Spleen (tissue), 13 donors: ENCODE measurements around the gene STX4. TPM values are rescaled to one million over a fixed set of nuclear protein-coding genes. Genes with fewer than 3 reads are reported as not detected.

Experiments
- DNase-seq: peaks from one replicate; pipeline ENCODE4 v3.0.0-alpha.2; 2020
- H3K27ac ChIP-seq, 8 donors: fragments of 200-600 bp; sonication (generic) in 7 of 8; 1 replicate in 4 of 8; 2 replicates in 4 of 8; pipeline versions ENCODE4 v1.5.0 to v1.8.0; 2016 to 2021; ENCODE audit warnings: inconsistent platforms in 4 of 8, mild to moderate bottlenecking in 4 of 8, moderate library complexity in 1 of 8
- H3K27me3 ChIP-seq, 7 donors: fragments of 200-600 bp; sonication (generic) in 6 of 7; replicated peaks in 1 of 7; 1 replicate in 4 of 7; 2 replicates in 3 of 7; pipeline versions ENCODE4 v1.5.0 to v1.8.0; 2016 to 2021; ENCODE audit warnings: inconsistent platforms in 3 of 7, mild to moderate bottlenecking in 1 of 7
- H3K36me3 ChIP-seq, 6 donors: fragments of 200-600 bp; sonication (generic) in 5 of 6; 1 replicate in 4 of 6; 2 replicates in 2 of 6; pipeline versions ENCODE4 v1.5.0 to v1.8.0; 2016 to 2021; ENCODE audit warnings: inconsistent platforms in 2 of 6
- H3K4me1 ChIP-seq, 6 donors: fragments of 200-600 bp; sonication (generic) in 5 of 6; 1 replicate in 3 of 6; 2 replicates in 3 of 6; pipeline versions ENCODE4 v1.5.0 to v1.8.0; 2016 to 2021; ENCODE audit warnings: inconsistent platforms in 3 of 6
- H3K4me3 ChIP-seq, 8 donors: fragments of 200-600 bp; sonication (generic) in 7 of 8; 1 replicate in 4 of 8; 2 replicates in 4 of 8; pipeline versions ENCODE4 v1.5.0 to v1.8.0; 2016 to 2021; ENCODE audit warnings: inconsistent platforms in 4 of 8, mild to moderate bottlenecking in 4 of 8, moderate library complexity in 2 of 8
- H3K9me3 ChIP-seq, 8 donors: fragments of 200-600 bp; sonication (generic) in 7 of 8; 1 replicate in 4 of 8; 2 replicates in 4 of 8; pipeline versions ENCODE4 v1.5.0 to v1.8.0; 2016 to 2021; ENCODE audit warnings: inconsistent platforms in 4 of 8
- POLR2A ChIP-seq, 3 donors: fragments of 450-650 bp; IDR thresholded peaks; one replicate each; pipeline ENCODE4 v1.5.1; 2017; ENCODE audit warnings: antibody characterized with exemption in 3 of 3, mild to moderate bottlenecking in 1 of 3
- POLR2AphosphoS5 ChIP-seq, 3 donors: sonication (generic); formaldehyde crosslinking; IDR thresholded peaks; one replicate each; pipeline ENCODE4 v1.5.1; 2017; ENCODE audit warnings: antibody characterized with exemption in 3 of 3
- WGBS, 5 donors: extraction: QIAGEN DNeasy Blood & Tissue Kit in 3 of 5; methylation state at CpG; one replicate each; pipeline versions ENCODE4 v1.1.5 to v1.1.7; 2013 to 2018; 5-methylcytosine and 5-hydroxymethylcytosine counted together
- intact Hi-C: fragments of 100-400 bp; cut with DNase I; formaldehyde crosslinking; loops from one replicate; pipeline ENCODE4 v1.15.0; 2023; ENCODE audit warnings: low total_unique reads
- long read RNA-seq, 2 donors: transcript quantifications; one replicate each; lab custom pipeline, GENCODE V29; 2026
- polyA plus RNA-seq, 3 donors: library from polyadenylated mRNA; stranded (reverse); fragments of 200-250 nt; gene quantifications; one replicate each; pipeline ENCODE4 v1.2.1, GENCODE V29; 2013
- total RNA-seq, 7 donors: library from RNA; depleted of rRNA in 3 of 7; stranded (reverse); fragments of >200 nt in 3 of 7; fragmentation: NEBNext Ultra II Directional in 4 of 7; extraction: Animal tissue kit (Norgen Biotek cat#: 25700) in 4 of 7; gene quantifications; one replicate each; pipeline versions ENCODE4 v1.1.0 to v1.2.1, GENCODE V29; 2016 to 2021
- TF ChIP-seq, protein P1 (sequence below), 11 experiments: fragments of 200-600 bp in 7 of 11; fragments of 450-650 bp in 4 of 11; sonication (generic) in 4 of 11; IDR thresholded peaks in 8 of 11; conservative IDR thresholded peaks in 3 of 11; 1 replicate in 7 of 11; 2 replicates in 4 of 11; pipeline versions ENCODE4 v1.4.0 to v1.8.0; 2016 to 2021; ENCODE audit warnings: antibody characterized with exemption in 11 of 11, inconsistent platforms in 4 of 11, mild to moderate bottlenecking in 1 of 11
- donor health status: healthy with polysubstance abuse.
- donor health status: DM: no; HTN: no; CAD: no; lungs with moderate emphysema.
- donor health status: DM: no; HTN: no; CAD: no.
- donor health status: Bipolar disorder and iron deficiency.
- donor health status: healthy.
- donor health status: DM: no; HTN: no; CAD: no.
- donor health status: DM: yes; HTN: yes; CAD: no.

Gene STX4, protein sequence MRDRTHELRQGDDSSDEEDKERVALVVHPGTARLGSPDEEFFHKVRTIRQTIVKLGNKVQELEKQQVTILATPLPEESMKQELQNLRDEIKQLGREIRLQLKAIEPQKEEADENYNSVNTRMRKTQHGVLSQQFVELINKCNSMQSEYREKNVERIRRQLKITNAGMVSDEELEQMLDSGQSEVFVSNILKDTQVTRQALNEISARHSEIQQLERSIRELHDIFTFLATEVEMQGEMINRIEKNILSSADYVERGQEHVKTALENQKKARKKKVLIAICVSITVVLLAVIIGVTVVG
- total RNA-seq (100 to 1,000 TPM in 2 of 7 donors, 10 to 100 TPM in 5; 54.0 to 118 (median 75.7) TPM), polyA plus RNA-seq (100 to 1,000 TPM in 2 of 3 donors, 10 to 100 TPM in 1; 55.3 to 135 (median 131) TPM)
- long read RNA-seq, donor 1, transcript STX4-201 (11 exons, 1,481 nt), result major isoform, 13 of 35 reads
- long read RNA-seq, donor 1, partial matches to known transcripts, result 16 of 35 reads
- long read RNA-seq, donor 1, other reads (novel, unspliced or antisense), result 0 of 35 reads
- long read RNA-seq, donor 2, transcript STX4-201 (11 exons, 1,481 nt), result major isoform, 5 of 15 reads
- long read RNA-seq, donor 2, partial matches to known transcripts, result 7 of 15 reads
- long read RNA-seq, donor 2, other reads (novel, unspliced or antisense), result 0 of 15 reads

DNA sequence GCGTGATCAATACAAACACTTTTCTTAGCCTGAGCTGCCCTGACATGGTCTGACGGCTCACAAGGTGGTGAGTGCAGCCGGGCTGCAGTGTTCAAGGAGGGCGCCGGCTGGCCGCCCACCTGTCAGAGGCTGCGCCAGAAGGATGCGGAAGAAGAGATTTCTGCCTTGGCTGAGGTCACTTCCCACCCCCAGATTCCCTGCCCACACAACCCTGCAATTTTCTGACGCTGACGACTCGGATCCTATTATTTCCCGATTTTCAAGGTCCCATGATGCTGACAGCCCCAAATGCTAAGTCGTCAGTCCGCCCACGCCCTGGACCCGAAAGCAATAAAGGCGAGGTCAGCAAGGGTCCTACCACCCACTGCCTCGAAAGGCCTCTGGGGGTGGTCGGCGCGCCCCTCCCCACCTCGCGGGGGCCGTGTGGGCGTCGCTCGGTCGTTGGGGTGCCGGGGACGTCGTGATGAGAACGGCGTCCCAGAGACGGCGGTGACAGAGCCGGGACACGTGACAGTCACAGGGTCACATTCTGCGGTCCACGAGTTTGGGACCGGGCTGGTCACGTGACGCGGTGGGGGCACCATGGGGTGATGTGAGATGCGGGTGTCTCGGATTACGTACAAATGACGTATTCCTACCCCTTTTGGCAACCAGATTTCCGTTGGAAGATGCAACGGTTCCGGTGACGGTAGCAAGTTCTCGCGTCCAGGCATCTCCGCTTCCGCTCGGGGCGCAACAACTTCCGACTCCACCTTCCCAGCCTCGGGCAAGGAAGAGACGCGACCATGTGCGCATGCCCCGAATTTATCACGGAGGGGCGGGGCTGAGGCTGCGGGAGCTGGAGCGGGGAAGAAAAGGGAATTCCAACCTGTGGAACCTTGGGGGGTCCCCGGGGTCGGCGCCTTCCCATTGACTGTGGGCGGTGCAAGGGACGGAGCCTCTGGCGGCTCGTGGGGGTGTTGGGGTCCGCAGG, at the start of gene STX4:
Gene STX4 (plus strand): TSS at position 823 of the 973 bp plus-strand sequence. CDS start 248 bp downstream, outside the sequence.
- Histone ChIP-seq H3K27me3 (no peaks in the 10 kb centered on the region), H3K9me3 (no peaks in the 10 kb centered on the region), H3K4me3 (peak within 1 kb of the TSS; percentile 74 to 100 (median 98)), H3K36me3 (peaks cover 0 to 38% (median 20%) of the 10 kb centered on the region in 6 donors), H3K27ac (peak within 1 kb of the TSS; percentile 94 to 99 (median 97)), H3K4me1 (peaks cover 17 to 52% (median 34%) of the 10 kb centered on the region in 6 donors)
- 0 to 2% (median 1%) methylated on average over 65 to 75 of the region's 75 CpGs for WGBS, 5 donors
- intact Hi-C loops, result loop anchor here (2.0 kb wide), 1 partner anchor 42 kb away; the partner anchor contains the start of genes ZNF646 and ZNF668
- TF ChIP-seq, protein P1, sequence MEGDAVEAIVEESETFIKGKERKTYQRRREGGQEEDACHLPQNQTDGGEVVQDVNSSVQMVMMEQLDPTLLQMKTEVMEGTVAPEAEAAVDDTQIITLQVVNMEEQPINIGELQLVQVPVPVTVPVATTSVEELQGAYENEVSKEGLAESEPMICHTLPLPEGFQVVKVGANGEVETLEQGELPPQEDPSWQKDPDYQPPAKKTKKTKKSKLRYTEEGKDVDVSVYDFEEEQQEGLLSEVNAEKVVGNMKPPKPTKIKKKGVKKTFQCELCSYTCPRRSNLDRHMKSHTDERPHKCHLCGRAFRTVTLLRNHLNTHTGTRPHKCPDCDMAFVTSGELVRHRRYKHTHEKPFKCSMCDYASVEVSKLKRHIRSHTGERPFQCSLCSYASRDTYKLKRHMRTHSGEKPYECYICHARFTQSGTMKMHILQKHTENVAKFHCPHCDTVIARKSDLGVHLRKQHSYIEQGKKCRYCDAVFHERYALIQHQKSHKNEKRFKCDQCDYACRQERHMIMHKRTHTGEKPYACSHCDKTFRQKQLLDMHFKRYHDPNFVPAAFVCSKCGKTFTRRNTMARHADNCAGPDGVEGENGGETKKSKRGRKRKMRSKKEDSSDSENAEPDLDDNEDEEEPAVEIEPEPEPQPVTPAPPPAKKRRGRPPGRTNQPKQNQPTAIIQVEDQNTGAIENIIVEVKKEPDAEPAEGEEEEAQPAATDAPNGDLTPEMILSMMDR (IDR thresholded peaks at IDR 0.05 in 8 of 11, conservative IDR thresholded peaks at IDR 0.05 in 3 of 11), result peak in 2 of 11 experiments; percentile 9 to 17
- TF ChIP-seq POLR2AphosphoS5 (IDR thresholded peaks at IDR 0.05) (peak; percentile 92 to 96 (median 93)), POLR2A (IDR thresholded peaks at IDR 0.05) (peak; percentile 5 to 36 (median 12))
- DNase-seq, result peak; percentile 99

DNA sequence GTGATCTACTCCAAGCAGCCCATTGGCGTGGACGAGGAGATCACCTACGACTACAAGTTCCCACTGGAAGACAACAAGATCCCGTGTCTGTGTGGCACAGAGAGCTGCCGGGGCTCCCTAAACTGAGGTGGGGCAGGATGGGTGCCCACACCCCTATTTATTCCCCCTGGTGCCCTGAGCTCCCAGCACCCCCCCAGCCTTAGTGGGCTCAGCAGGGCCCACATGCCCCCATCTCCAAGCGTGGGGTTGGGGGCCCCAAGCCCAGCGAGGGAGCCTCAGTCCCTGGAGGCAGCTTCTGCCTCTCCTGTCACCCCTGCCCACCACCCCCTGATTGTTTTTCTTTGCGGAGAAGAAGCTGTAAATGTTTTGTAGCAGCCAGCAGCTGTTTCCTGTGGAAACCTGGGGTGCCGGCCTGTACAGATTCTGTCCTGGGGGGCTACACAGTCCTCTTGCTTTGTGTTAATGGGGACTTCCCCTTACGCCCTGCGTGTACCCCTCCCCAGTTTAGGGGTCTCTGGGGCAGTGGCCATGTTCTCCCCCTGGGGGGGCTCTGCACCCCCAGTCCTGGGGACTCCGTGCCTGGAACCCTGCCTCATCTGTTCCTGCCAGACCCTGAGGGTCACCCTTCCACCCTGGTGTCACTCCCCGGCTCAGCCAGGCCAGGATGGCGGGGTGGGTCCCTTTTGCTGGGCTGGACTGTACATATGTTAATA, 49.3 kb upstream of the STX4 start:
- Histone ChIP-seq H3K27ac (peak overlapping the region in 5 of 8 donors; percentile 15 to 81 (median 78)), H3K27me3 (no peaks in the 10 kb centered on the region), H3K36me3 (peaks cover 0 to 86% (median 59%) of the 10 kb centered on the region in 6 donors), H3K4me1 (peaks cover 6 to 30% (median 25%) of the 10 kb centered on the region in 6 donors), H3K9me3 (no peaks in the 10 kb centered on the region), H3K4me3 (no peak overlapping the region)
- DNase-seq, result no peak
- 71 to 75% (median 74%) methylated on average over 9 to 14 of the region's 14 CpGs for WGBS, 5 donors
- intact Hi-C loops, result loop anchor here (10.0 kb wide), 1 partner anchor 111 kb away; the partner anchor contains the start of gene VKORC1
- no peak for TF ChIP-seq POLR2A (IDR thresholded peaks at IDR 0.05)
- TF ChIP-seq, protein P1 (IDR thresholded peaks at IDR 0.05 in 8 of 11, conservative IDR thresholded peaks at IDR 0.05 in 3 of 11), result no peak
- no peak for TF ChIP-seq POLR2AphosphoS5 (IDR thresholded peaks at IDR 0.05)

DNA sequence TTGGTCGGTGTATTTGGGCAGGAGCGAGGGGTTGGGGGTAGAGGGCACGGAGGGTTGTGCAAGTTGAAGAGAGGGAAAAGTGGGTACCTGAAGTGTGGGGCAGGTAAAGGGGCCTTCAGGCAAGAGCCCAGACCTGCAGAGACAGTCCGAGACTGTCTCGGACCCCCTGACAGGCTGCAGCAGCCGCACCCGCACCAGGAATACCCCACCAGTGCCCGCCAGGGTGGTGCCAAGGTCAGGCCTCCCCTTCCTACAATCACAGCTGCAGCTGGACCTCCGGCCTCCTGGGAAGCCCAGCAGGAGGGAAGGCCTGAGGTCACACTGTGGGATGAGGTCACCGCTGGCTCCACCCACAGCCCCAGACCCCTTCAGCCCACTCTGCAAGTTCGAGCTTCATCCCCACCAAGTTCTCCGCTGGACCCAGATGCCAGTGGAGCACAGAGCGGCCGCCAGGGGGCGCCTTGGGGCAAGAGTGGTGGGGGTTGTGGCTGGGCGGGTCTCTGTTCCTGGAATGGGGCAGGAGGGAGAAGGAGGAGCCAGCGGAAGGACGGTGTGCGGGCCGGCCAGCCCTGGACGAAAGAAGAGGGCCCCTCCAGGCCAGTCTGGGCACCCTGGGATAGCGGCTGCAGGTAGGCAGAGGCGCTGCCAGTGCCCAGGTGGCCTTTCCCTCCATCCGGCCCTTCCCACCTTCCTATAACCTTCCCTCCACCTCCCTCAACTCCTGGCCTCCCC, 48.5 kb upstream of the STX4 start, which contains the start of gene HSD3B7:
Gene HSD3B7 (plus strand): TSS at position 539 of the 732 bp plus-strand sequence. CDS start 452 bp downstream, outside the sequence.
- peak within 1 kb of the TSS in 7 of 8 donors; percentile 27 to 65 (median 39) for H3K4me3 ChIP-seq
- TF ChIP-seq, protein P1 (IDR thresholded peaks at IDR 0.05 in 8 of 11, conservative IDR thresholded peaks at IDR 0.05 in 3 of 11), result peak; percentile 93 to 98 (median 95)
- TF ChIP-seq POLR2A (IDR thresholded peaks at IDR 0.05) (no peak), POLR2AphosphoS5 (IDR thresholded peaks at IDR 0.05) (peak; percentile 67 to 86 (median 78))
- intact Hi-C loops, result loop anchor here (5.0 to 10.0 kb wide), 2 partner anchors 110 to 457 kb away; partner anchors contain the start of genes VKORC1 and ZNF843
- H3K27ac ChIP-seq, result peak within 1 kb of the TSS; percentile 21 to 81 (median 70)
- H3K9me3 ChIP-seq, result no peaks in the 10 kb centered on the region
- peak; percentile 97 for DNase-seq
- 29 to 54% (median 34%) methylated on average over 17 to 24 of the region's 24 CpGs for WGBS, 5 donors
- peaks cover 6 to 30% (median 25%) of the 10 kb centered on the region in 6 donors for H3K4me1 ChIP-seq
- H3K27me3 ChIP-seq, result no peaks in the 10 kb centered on the region
- H3K36me3 ChIP-seq, result peaks cover 0 to 78% (median 51%) of the 10 kb centered on the region in 6 donors
